ENCODE measurements around the gene TBCE.
A peak's percentile ranks its signal among the peaks of the same experiment; 100 is the strongest.

Gene TBCE

GRCh38 chr1:235411489-235412486 lies 44.6 kb downstream of the TBCE start:
- DNase-seq, result peak in 1 of 2 experiments; percentile 33

GRCh38 chr1:235415008-235415904 lies 48.0 kb downstream of the TBCE start:
- DNase-seq, result peak in 1 of 2 experiments; percentile 49

GRCh38 chr1:235416662-235417049 lies 49.4 kb downstream of the TBCE start:
- DNase-seq, result no peak

- peak in 1 of 2 experiments; percentile 48 for DNase-seq
These were observed 50.0 kb downstream of the TBCE start for GRCh38 chr1:235417086-235417697.

GRCh38 chr1:235421751-235422150 lies 54.5 kb downstream of the TBCE start:
- no peak for DNase-seq

GRCh38 chr1:235423214-235423652 lies 56.0 kb downstream of the TBCE start:
- no peak for DNase-seq

- DNase-seq, result no peak
These were observed 56.9 kb downstream of the TBCE start for GRCh38 chr1:235424092-235424491.

- DNase-seq, result no peak
These were observed 58.1 kb downstream of the TBCE start for GRCh38 chr1:235425357-235425756.

GRCh38 chr1:235426143-235426542 lies 58.9 kb downstream of the TBCE start:
- no peak for DNase-seq

GRCh38 chr1:235426680-235427079 lies 59.5 kb downstream of the TBCE start:
- no peak for DNase-seq

- no peak for DNase-seq
These were observed 60.2 kb downstream of the TBCE start for GRCh38 chr1:235427447-235427846.

- no peak for DNase-seq
These were observed 61.9 kb downstream of the TBCE start for GRCh38 chr1:235429143-235429542.

- no peak for DNase-seq
These were observed 63.8 kb downstream of the TBCE start for GRCh38 chr1:235430991-235431390.

GRCh38 chr1:235434001-235434400 lies 66.8 kb downstream of the TBCE start:
- no peak for DNase-seq

GRCh38 chr1:235441159-235441685 lies 74.0 kb downstream of the TBCE start:
- DNase-seq, result no peak

- no peak for DNase-seq
These were observed 75.7 kb downstream of the TBCE start for GRCh38 chr1:235442788-235443429.

GRCh38 chr1:235448616-235449015 lies 81.4 kb downstream of the TBCE start:
- DNase-seq, result no peak

- DNase-seq, result no peak
These were observed 83.2 kb downstream of the TBCE start for GRCh38 chr1:235450433-235450832.

GRCh38 chr1:235450886-235451483 lies 83.8 kb downstream of the TBCE start:
- no peak for DNase-seq

GRCh38 chr1:235454021-235454420 lies 86.8 kb downstream of the TBCE start:
- DNase-seq, result no peak

GRCh38 chr1:235455097-235455496 lies 87.9 kb downstream of the TBCE start:
- no peak for DNase-seq

- no peak for DNase-seq
These were observed 88.6 kb downstream of the TBCE start for GRCh38 chr1:235455823-235456222.
